ENCODE results near the gene SPNS3. TPM values are rescaled to one million over a fixed set of nuclear protein-coding genes. Genes with fewer than 3 reads are reported as not detected.

SPNS3 gene
- total and polyA plus RNA-seq, 2 of the 8 experiments (the other 6 are each of a cell fraction or from before 2014, with no cell fraction given) = not detected

GRCh38 chr17:4411201-4411600 is 22.5 kb upstream of the SPNS3 start (continued):
- TF ChIP-seq CHD7 (IDR thresholded peaks at IDR 0.05; ENCODE audit: insufficient replicate concordance, low read length) (no peak), ASH2L (IDR thresholded peaks at IDR 0.05; ENCODE audit: low read length) (no peak), EP300 (IDR thresholded peaks at IDR 0.05; ENCODE audit: borderline replicate concordance in 1 of 2, low read depth in 2 of 2, low read length in 2 of 2) (no peak), POLR2A (IDR thresholded peaks at IDR 0.05; ENCODE audit: control extremely low read depth in 1 of 2, low read depth in 2 of 2, low read length in 2 of 2) (no peak), HDAC2 (IDR thresholded peaks at IDR 0.05; ENCODE audit: borderline replicate concordance in 1 of 2, low read depth in 2 of 2, low read length in 2 of 2) (no peak), CHD1 (IDR thresholded peaks at IDR 0.05; ENCODE audit: low read depth, low read length) (no peak), CBX5 (IDR thresholded peaks at IDR 0.05; ENCODE audit: low read depth, low read length) (no peak), TCF12 (IDR thresholded peaks at IDR 0.05; ENCODE audit: low read depth, low read length) (no peak), JUN (IDR thresholded peaks at IDR 0.05; ENCODE audit: low read depth, low read length) (no peak)
